ENCODE results near the gene PGS1. TPM values are rescaled to one million over a fixed set of nuclear protein-coding genes. Genes with fewer than 3 reads are reported as not detected.

The PGS1 gene
- total and polyA plus RNA-seq, 10 of the 15 experiments (the other 5 are each of a cell fraction or from before 2014, with no cell fraction given): 1.3 to 37.6 (median 27.4) TPM

GRCh38 chr17:78378225-78379130 is at the start of gene PGS1 (continued):
- no peak for TF ChIP-seq ZBTB33 (IDR thresholded peaks at IDR 0.05)
- no peak for TF ChIP-seq JUNB (IDR thresholded peaks at IDR 0.05)
- peak; percentile 92 for TF ChIP-seq GABPA (IDR thresholded peaks at IDR 0.05; ENCODE audit: low read depth)
- no peak for TF ChIP-seq PRDM15 (CRISPR knock-in tag; IDR thresholded peaks at IDR 0.05)
- TF ChIP-seq SREBF2 (IDR thresholded peaks at IDR 0.05; ENCODE audit: low read length): no peak
- TF ChIP-seq IRF4 (IDR thresholded peaks at IDR 0.05; ENCODE audit: low read depth, low read length): no peak
- no peak for TF ChIP-seq RBBP5 (conservative IDR thresholded peaks at IDR 0.05)
- TF ChIP-seq SMARCA5 (IDR thresholded peaks at IDR 0.05): 0 out of 2 replicates have a peak, but pooled peaks have one; percentile 40
- no peak for TF ChIP-seq SUZ12 (IDR thresholded peaks at IDR 0.05; ENCODE audit: unreplicated experiment)
- no peak for TF ChIP-seq CEBPB (IDR thresholded peaks at IDR 0.05; ENCODE audit: borderline replicate concordance in 1 of 2, low read depth in 2 of 2, low read length in 2 of 2)
- no peak for TF ChIP-seq BMI1 (IDR thresholded peaks at IDR 0.05; ENCODE audit: borderline replicate concordance)
- peak; percentile 34 for TF ChIP-seq TCF3 (IDR thresholded peaks at IDR 0.05; ENCODE audit: borderline replicate concordance, insufficient read depth, low read depth, low read length)
- TF ChIP-seq SUPT20H (IDR thresholded peaks at IDR 0.05; ENCODE audit: borderline replicate concordance, control insufficient read depth, low read depth, low read length): no peak
- TF ChIP-seq KAT2A (conservative IDR thresholded peaks at IDR 0.05; ENCODE audit: control insufficient read depth, low read depth, low read length): no peak
- peak; percentile 65; the same call in 1 of the 3 replicates for TF ChIP-seq POU2F2 (IDR thresholded peaks at IDR 0.05; ENCODE audit: borderline replicate concordance, low read depth, low read length)
- no peak for TF ChIP-seq E2F4 (IDR thresholded peaks at IDR 0.05; ENCODE audit: low read depth, low read length)
- TF ChIP-seq NKRF (conservative IDR thresholded peaks at IDR 0.05): peak; percentile 87
